Activated CD8-positive, alpha-beta T cell treated with anti-CD3 and anti-CD28 coated beads, Interleukin-2, amount 10 ng/mL, durations not matched to agents 7 days and 5 days (primary cell): Measurements from ENCODE around the gene CNTNAP5. TPM values are rescaled to one million over a fixed set of nuclear protein-coding genes. Genes with fewer than 3 reads are reported as not detected.

Experiments used
- ATAC-seq: fragments of 150-1000 bp; cut with Tn5 transposase; one replicate; pipeline ENCODE4 v1.10.0; 2021; ENCODE audit warnings: moderate library complexity
- CTCF ChIA-PET: fragments of 350-600 bp; sonication (Branson Sonifier 250); formaldehyde crosslinking; loops from one replicate; lab custom pipeline; 2021; ENCODE audit warnings: antibody characterized with exemption; lab: Charles Lee
- POLR2A ChIA-PET: fragments of 350-600 bp; sonication (Branson Sonifier 250); formaldehyde crosslinking; loops from one replicate; lab custom pipeline; 2021; ENCODE audit warnings: antibody characterized with exemption; lab: Charles Lee
- DNase-seq: peaks from one replicate; pipeline ENCODE4 v3.0.0-alpha.2; 2020
- H3K27ac Mint-ChIP-seq: one replicate; pipeline ENCODE4 v1.8.0; 2021; ENCODE audit warnings: mild to moderate bottlenecking, mixed read lengths
- H3K27me3 Mint-ChIP-seq: one replicate; pipeline ENCODE4 v1.8.0; 2021; ENCODE audit warnings: low read depth, mixed read lengths
- H3K36me3 Mint-ChIP-seq: one replicate; pipeline ENCODE4 v1.8.0; 2021; ENCODE audit warnings: low read depth, mixed read lengths
- H3K4me1 Mint-ChIP-seq: one replicate; pipeline ENCODE4 v1.8.0; 2021; ENCODE audit warnings: low read depth, mixed read lengths
- H3K4me3 Mint-ChIP-seq: one replicate; pipeline ENCODE4 v1.8.0; 2021; ENCODE audit warnings: mild to moderate bottlenecking, mixed read lengths
- H3K9me3 Mint-ChIP-seq: one replicate; pipeline ENCODE4 v1.8.0; 2022; ENCODE audit warnings: mixed read lengths; ENCODE audit not compliant: insufficient read depth
- total RNA-seq, 2 experiments: library from RNA; stranded (reverse); gene quantifications; one replicate each; pipeline ENCODE4 v1.2.3, GENCODE V29; 2021

Gene CNTNAP5
- total RNA-seq, 2 experiments from 2014 or later, result not detected

DNA sequence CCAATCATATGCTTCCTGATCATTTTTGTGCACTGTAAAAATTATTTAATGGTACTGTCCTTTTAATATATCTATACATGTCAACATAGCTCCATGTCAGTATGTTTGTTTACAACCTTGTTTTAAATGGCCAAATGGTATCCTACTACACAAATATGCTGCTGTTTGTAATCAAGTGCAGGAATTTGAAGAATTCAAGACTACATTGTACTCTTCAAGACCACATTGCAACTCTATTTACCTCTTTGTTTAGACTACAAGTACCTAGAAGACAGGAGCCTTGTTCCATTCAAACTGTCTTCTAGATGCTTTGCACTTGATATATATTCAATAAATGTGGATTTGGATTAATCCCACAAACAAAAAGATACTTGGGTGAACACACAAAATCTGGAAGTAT is 41.7 kb downstream of the CNTNAP5 start:
- H3K4me1 Mint-ChIP-seq, result no peaks in the 10 kb centered on the region
- ChIA-PET POLR2A (no interaction called here), CTCF (no interaction called here)
- no peaks in the 10 kb centered on the region for H3K9me3 Mint-ChIP-seq
- H3K27me3 Mint-ChIP-seq, result no peaks in the 10 kb centered on the region
- DNase-seq (no peak), ATAC-seq (no peak)
- H3K27ac Mint-ChIP-seq, result no peak overlapping the region
- H3K4me3 Mint-ChIP-seq, result no peak overlapping the region
- no peaks in the 10 kb centered on the region for H3K36me3 Mint-ChIP-seq

DNA sequence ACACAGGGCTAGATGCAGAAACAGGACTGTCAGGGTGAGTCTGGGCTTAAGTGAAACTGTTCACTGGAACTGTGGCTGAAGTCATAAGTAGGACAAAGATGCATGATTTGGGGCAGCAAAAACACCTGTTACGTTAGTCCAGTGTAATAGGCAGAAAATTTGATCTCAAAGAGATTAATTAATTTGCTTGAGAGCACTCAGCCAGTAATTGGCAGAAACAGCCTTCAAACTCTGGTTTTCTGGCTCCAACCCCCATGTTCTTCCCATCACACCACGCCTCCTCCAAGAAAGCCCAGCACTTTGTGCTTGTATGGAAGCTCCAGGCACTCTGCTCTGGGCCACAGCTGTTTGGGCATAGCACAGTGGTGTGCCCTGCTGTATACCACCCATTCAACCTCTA is 54.0 kb downstream of the CNTNAP5 start:
- POLR2A ChIA-PET, result no interaction called here
- DNase-seq, result no peak
- Mint-ChIP-seq H3K36me3 (no peaks in the 10 kb centered on the region), H3K4me1 (no peaks in the 10 kb centered on the region), H3K27ac (no peak overlapping the region), H3K4me3 (no peak overlapping the region), H3K27me3 (no peaks in the 10 kb centered on the region), H3K9me3 (no peaks in the 10 kb centered on the region)
- no peak for ATAC-seq
- CTCF ChIA-PET, result no interaction called here

GRCh38 chr2:124080281-124081153 is 55.4 kb downstream of the CNTNAP5 start:
- ChIA-PET CTCF (no interaction called here), POLR2A (no interaction called here)
- Mint-ChIP-seq H3K9me3 (peaks cover 3% of the 10 kb centered on the region), H3K4me1 (no peaks in the 10 kb centered on the region), H3K36me3 (no peaks in the 10 kb centered on the region), H3K27me3 (no peaks in the 10 kb centered on the region), H3K4me3 (no peak overlapping the region), H3K27ac (no peak overlapping the region)
- DNase-seq (no peak), ATAC-seq (no peak)

- no peaks in the 10 kb centered on the region for H3K36me3 Mint-ChIP-seq
- DNase-seq (no peak), ATAC-seq (no peak)
- no peaks in the 10 kb centered on the region for H3K27me3 Mint-ChIP-seq
- H3K4me1 Mint-ChIP-seq, result no peaks in the 10 kb centered on the region
- no peak overlapping the region for H3K27ac Mint-ChIP-seq
- no peak overlapping the region for H3K4me3 Mint-ChIP-seq
- CTCF ChIA-PET, result no interaction called here
- peaks cover 7% of the 10 kb centered on the region for H3K9me3 Mint-ChIP-seq
- POLR2A ChIA-PET, result no interaction called here
These were observed 56.1 kb downstream of the CNTNAP5 start for GRCh38 chr2:124081154-124081716.

- H3K27me3 Mint-ChIP-seq, result no peaks in the 10 kb centered on the region
- DNase-seq, result no peak
- no peaks in the 10 kb centered on the region for H3K36me3 Mint-ChIP-seq
- ChIA-PET POLR2A (no interaction called here), CTCF (no interaction called here)
- H3K27ac Mint-ChIP-seq, result no peak overlapping the region
- ATAC-seq, result no peak
- H3K9me3 Mint-ChIP-seq, result peaks cover 7% of the 10 kb centered on the region
- no peak overlapping the region for H3K4me3 Mint-ChIP-seq
- H3K4me1 Mint-ChIP-seq, result no peaks in the 10 kb centered on the region
These were observed 63.5 kb downstream of the CNTNAP5 start for GRCh38 chr2:124088616-124089015.

DNA sequence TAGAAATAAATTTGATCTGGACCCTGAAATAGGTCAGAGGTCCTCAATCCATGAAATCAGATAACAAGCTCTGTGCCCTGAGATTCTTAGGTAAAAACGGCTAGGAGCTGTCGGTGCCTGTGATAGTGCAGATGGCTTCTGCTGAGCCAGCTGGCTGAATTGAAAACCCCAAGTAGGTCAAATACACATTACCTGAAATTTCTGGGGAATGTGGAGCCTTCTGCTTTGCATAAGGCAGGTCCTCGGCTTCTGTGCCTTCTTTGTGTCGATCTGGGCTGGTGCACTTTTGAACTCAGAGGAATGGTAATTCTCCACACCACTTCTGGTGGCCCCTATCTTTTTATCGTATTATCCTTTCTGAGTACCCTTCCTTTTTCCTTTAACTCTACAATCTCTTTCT is 66.6 kb downstream of the CNTNAP5 start:
- CTCF ChIA-PET, result no interaction called here
- ATAC-seq (no peak), DNase-seq (no peak)
- Mint-ChIP-seq H3K4me1 (no peaks in the 10 kb centered on the region), H3K4me3 (no peak overlapping the region), H3K36me3 (no peaks in the 10 kb centered on the region), H3K9me3 (no peaks in the 10 kb centered on the region), H3K27me3 (no peaks in the 10 kb centered on the region), H3K27ac (no peak overlapping the region)
- POLR2A ChIA-PET, result no interaction called here

DNA sequence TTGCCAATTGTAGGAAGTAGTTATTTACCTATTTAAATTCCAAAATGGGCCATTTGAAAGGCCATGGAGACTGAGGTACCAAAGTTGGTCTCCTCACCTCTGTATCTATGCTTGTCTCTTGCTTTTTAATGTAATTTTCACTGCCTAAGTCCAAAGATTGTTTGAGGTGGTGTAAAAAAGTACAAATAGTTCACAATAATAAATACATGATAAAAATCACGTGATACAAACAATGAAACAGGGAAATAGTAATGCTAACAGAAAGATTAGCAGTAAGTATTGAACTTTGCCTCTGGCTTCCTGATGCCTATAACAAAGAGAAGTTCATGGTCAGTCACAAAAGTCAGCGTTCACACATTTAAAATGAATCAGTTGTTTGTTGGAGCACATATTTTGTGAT is 67.6 kb downstream of the CNTNAP5 start:
- ChIA-PET POLR2A (no interaction called here), CTCF (no interaction called here)
- no peaks in the 10 kb centered on the region for H3K9me3 Mint-ChIP-seq
- H3K4me1 Mint-ChIP-seq, result no peaks in the 10 kb centered on the region
- DNase-seq, result no peak
- no peaks in the 10 kb centered on the region for H3K27me3 Mint-ChIP-seq
- H3K36me3 Mint-ChIP-seq, result no peaks in the 10 kb centered on the region
- no peak overlapping the region for H3K4me3 Mint-ChIP-seq
- no peak overlapping the region for H3K27ac Mint-ChIP-seq
- ATAC-seq, result no peak

DNA sequence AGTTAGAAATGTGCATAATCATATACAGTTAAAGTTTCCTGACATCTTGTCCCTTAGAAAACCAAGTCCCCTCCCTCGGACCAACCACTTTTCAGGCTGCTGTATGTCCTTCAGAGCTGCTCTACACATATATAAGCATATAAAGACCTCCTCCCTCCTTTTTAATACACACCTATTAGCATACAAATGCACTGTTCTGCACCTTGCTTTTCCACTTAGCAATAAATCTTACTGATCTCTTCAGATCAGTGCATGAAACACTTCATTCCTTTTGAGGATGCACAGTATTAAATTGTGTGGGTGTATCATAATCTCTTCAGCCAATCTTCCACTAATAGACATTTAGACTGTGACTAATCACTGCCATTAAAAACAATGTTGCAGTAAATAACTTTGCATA is 79.8 kb downstream of the CNTNAP5 start:
- no peaks in the 10 kb centered on the region for H3K36me3 Mint-ChIP-seq
- no peak for DNase-seq
- H3K27ac Mint-ChIP-seq, result no peak overlapping the region
- H3K4me3 Mint-ChIP-seq, result no peak overlapping the region
- no peaks in the 10 kb centered on the region for H3K27me3 Mint-ChIP-seq
- H3K9me3 Mint-ChIP-seq, result no peaks in the 10 kb centered on the region
- no peaks in the 10 kb centered on the region for H3K4me1 Mint-ChIP-seq
- ChIA-PET POLR2A (no interaction called here), CTCF (no interaction called here)
- no peak for ATAC-seq

GRCh38 chr2:124112206-124112605 is 87.1 kb downstream of the CNTNAP5 start:
- Mint-ChIP-seq H3K27me3 (no peaks in the 10 kb centered on the region), H3K4me3 (no peak overlapping the region), H3K27ac (no peak overlapping the region), H3K9me3 (no peaks in the 10 kb centered on the region), H3K36me3 (no peaks in the 10 kb centered on the region), H3K4me1 (no peaks in the 10 kb centered on the region)
- ChIA-PET POLR2A (no interaction called here), CTCF (no interaction called here)
- ATAC-seq (no peak), DNase-seq (no peak)

DNA sequence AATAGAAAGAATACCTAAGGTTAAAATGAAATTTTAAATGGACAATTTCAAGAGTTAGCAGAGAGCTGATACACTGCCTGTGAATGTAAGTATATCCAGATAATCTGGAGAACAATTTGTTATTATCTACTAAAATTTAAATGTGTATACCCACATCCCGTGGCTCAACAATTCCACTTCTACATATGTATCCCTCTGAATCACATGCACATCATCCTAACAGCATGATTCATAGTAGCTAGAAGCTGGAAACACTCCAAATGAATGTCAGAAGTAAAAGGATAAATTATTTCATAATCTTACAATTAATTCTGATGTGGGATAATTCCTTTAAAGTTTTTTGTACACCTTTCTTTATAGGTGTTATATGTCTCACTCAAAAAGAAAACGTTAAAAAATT is 87.9 kb downstream of the CNTNAP5 start:
- no peaks in the 10 kb centered on the region for H3K36me3 Mint-ChIP-seq
- CTCF ChIA-PET, result no interaction called here

DNA sequence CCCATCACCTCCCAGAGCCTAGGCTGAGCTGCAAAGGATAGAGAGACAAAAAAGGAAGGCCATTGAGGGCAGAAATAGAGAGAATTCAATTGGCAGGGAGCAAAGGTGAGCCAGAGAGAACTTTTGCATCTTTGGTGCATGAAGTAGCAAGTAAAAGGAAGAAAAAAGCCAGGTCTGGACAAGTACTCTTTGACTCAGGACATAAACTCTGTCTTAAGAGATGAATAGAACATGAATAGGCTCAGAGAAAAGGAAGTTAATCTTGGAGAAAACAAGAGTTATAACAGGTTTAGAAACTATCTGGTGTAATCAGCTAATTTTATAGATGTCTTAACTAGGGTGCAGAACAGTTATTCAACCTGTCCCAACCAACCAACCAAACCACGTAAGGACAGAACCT is 95.2 kb downstream of the CNTNAP5 start:
- no peak for ATAC-seq
- CTCF ChIA-PET, result no interaction called here
- POLR2A ChIA-PET, result no interaction called here
- Mint-ChIP-seq H3K27ac (no peak overlapping the region), H3K4me1 (no peaks in the 10 kb centered on the region), H3K4me3 (no peak overlapping the region), H3K27me3 (no peaks in the 10 kb centered on the region), H3K36me3 (no peaks in the 10 kb centered on the region), H3K9me3 (no peaks in the 10 kb centered on the region)
- no peak for DNase-seq

More for the DNA sequence above, 87.9 kb downstream of the CNTNAP5 start:
- DNase-seq (no peak), ATAC-seq (no peak)
- POLR2A ChIA-PET, result no interaction called here
- Mint-ChIP-seq H3K4me3 (no peak overlapping the region), H3K27ac (no peak overlapping the region), H3K4me1 (no peaks in the 10 kb centered on the region), H3K9me3 (no peaks in the 10 kb centered on the region), H3K27me3 (no peaks in the 10 kb centered on the region)

DNA sequence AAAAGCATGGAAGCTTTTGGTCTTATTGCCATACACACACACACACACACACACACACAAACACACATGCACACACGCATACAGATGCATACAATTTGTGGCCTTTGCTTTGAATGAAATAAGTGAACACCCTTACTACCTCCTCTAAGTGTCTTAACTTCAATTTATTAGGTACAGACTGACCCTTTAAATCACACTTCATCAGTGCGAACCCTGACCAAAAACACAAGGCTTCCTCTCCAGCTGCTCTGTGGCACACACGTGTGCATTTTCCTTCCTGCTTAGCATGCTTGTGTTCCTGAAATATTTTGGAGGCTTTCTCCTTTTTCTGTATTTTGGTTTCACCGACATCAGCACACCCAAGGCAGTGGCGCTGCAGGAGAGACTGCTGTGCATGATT is 96.0 kb downstream of the CNTNAP5 start:
- Mint-ChIP-seq H3K27me3 (no peaks in the 10 kb centered on the region), H3K36me3 (no peaks in the 10 kb centered on the region), H3K9me3 (no peaks in the 10 kb centered on the region), H3K27ac (no peak overlapping the region), H3K4me1 (no peaks in the 10 kb centered on the region), H3K4me3 (no peak overlapping the region)
- DNase-seq (no peak), ATAC-seq (no peak)
- POLR2A ChIA-PET, result no interaction called here
- CTCF ChIA-PET, result no interaction called here
